Activated B cell treated with CpG ODN at 0.5 μM for 24 hours (primary cell): ENCODE results near the gene TSC22D3. TPM values are rescaled to one million over a fixed set of nuclear protein-coding genes. Genes with fewer than 3 reads are reported as not detected.
A peak's percentile ranks its signal among the peaks of the same experiment; 100 is the strongest.

ENCODE experiments used
- ATAC-seq: fragments of 200-7000 bp; cut with Tn5 transposase; one replicate; pipeline ENCODE4 v1.10.0; 2021; ENCODE audit warnings: low read depth, mild to moderate bottlenecking, moderate library complexity
- CTCF ChIA-PET: fragments of 350-600 bp; sonication (Branson Sonifier 250); formaldehyde crosslinking; loops from one replicate; lab custom pipeline; 2021; ENCODE audit warnings: antibody characterized with exemption; lab: Charles Lee
- POLR2A ChIA-PET: fragments of 350-600 bp; sonication (Branson Sonifier 250); formaldehyde crosslinking; loops from one replicate; lab custom pipeline; 2021; ENCODE audit warnings: antibody characterized with exemption; lab: Charles Lee
- DNase-seq: peaks from one replicate; pipeline ENCODE4 v3.0.0; 2022
- H3K27ac Mint-ChIP-seq: one replicate; pipeline ENCODE4 v1.8.0; 2020; ENCODE audit warnings: mixed read lengths
- H3K27me3 Mint-ChIP-seq: one replicate; pipeline ENCODE4 v1.8.0; 2021; ENCODE audit warnings: mixed read lengths
- H3K36me3 Mint-ChIP-seq: one replicate; pipeline ENCODE4 v1.8.0; 2021; ENCODE audit warnings: low read depth, mixed read lengths
- H3K4me1 Mint-ChIP-seq: one replicate; pipeline ENCODE4 v1.8.0; 2021; ENCODE audit warnings: mixed read lengths
- H3K4me3 Mint-ChIP-seq: one replicate; pipeline ENCODE4 v1.8.0; 2020; ENCODE audit warnings: mild to moderate bottlenecking, mixed read lengths
- H3K9me3 Mint-ChIP-seq: one replicate; pipeline ENCODE4 v1.8.0; 2020; ENCODE audit warnings: mixed read lengths
- CTCF ChIP-seq: fragments of 200-600 bp; IDR thresholded peaks from one replicate; pipeline ENCODE4 v1.8.0; 2022; ENCODE audit warnings: antibody characterized with exemption, mild to moderate bottlenecking
- intact Hi-C: fragments of 100-400 bp; cut with micrococcal nuclease; formaldehyde crosslinking; loops from one replicate; pipeline ENCODE4 v1.15.1; 2024
- total RNA-seq: library from RNA; stranded (reverse); gene quantifications from 2 replicates; pipeline ENCODE4 v1.2.3, GENCODE V29; 2022

The TSC22D3 gene
- total RNA-seq, 1 donor from 2014 or later = 80.8 TPM

- ATAC-seq (peak; percentile 57), DNase-seq (no peak)
- ChIA-PET CTCF (interaction anchor here (0.8 to 1.7 kb wide), 3 partner anchors 10 to 57 kb away, joined by 3 to 4 read pairs (median 4); partner anchors contain the start of gene TSC22D3), POLR2A (interaction anchor here (1.0 to 1.8 kb wide), 5 partner anchors 12 to 56 kb away, joined by 3 to 5 read pairs (median 4); no protein-coding TSS in a partner anchor)
- Mint-ChIP-seq H3K4me3 (no peak overlapping the region), H3K27ac (no peak overlapping the region), H3K27me3 (no peaks in the 10 kb centered on the region), H3K9me3 (no peaks in the 10 kb centered on the region), H3K36me3 (no peaks in the 10 kb centered on the region), H3K4me1 (peaks cover 6% of the 10 kb centered on the region)
- intact Hi-C loops = no loop called here
- no peak for TF ChIP-seq CTCF
These were observed 45.9 kb downstream of the TSC22D3 start for GRCh38 chrX:107729558-107730297.

- ChIA-PET CTCF (interaction anchor here (0.6 to 1.7 kb wide), 3 partner anchors 9 to 1038 kb away, joined by 3 to 4 read pairs (median 4); partner anchors contain the start of gene TSC22D3), POLR2A (interaction anchor here (1.0 to 1.8 kb wide), 4 partner anchors 12 to 52 kb away, joined by 3 to 5 read pairs (median 4); no protein-coding TSS in a partner anchor)
- no peaks in the 10 kb centered on the region for H3K36me3 Mint-ChIP-seq
- H3K27ac Mint-ChIP-seq = no peak overlapping the region
- H3K27me3 Mint-ChIP-seq = no peaks in the 10 kb centered on the region
- H3K9me3 Mint-ChIP-seq = no peaks in the 10 kb centered on the region
- DNase-seq (no peak), ATAC-seq (no peak)
- no peak overlapping the region for H3K4me3 Mint-ChIP-seq
- TF ChIP-seq CTCF = no peak
- H3K4me1 Mint-ChIP-seq = peaks cover 6% of the 10 kb centered on the region
- intact Hi-C loops = no loop called here
These were observed 47.1 kb downstream of the TSC22D3 start for GRCh38 chrX:107728371-107729099.

GRCh38 chrX:107726816-107727534 is 48.6 kb downstream of the TSC22D3 start:
- no peak for DNase-seq
- intact Hi-C loops = no loop called here
- POLR2A ChIA-PET = interaction anchor here (1.3 to 1.6 kb wide), 2 partner anchors 10 to 11 kb away, joined by 3 to 4 read pairs; no protein-coding TSS in a partner anchor

GRCh38 chrX:107725761-107726555 is 49.6 kb downstream of the TSC22D3 start:
- no peak for ATAC-seq
- no peaks in the 10 kb centered on the region for H3K36me3 Mint-ChIP-seq
- ChIA-PET CTCF (no interaction called here), POLR2A (interaction anchor here (1.3 to 1.6 kb wide), 2 partner anchors 9 to 10 kb away, joined by 3 to 4 read pairs; no protein-coding TSS in a partner anchor)
- intact Hi-C loops = no loop called here
- DNase-seq = no peak
- TF ChIP-seq CTCF = no peak
- H3K4me3 Mint-ChIP-seq = no peak overlapping the region
- no peak overlapping the region for H3K27ac Mint-ChIP-seq
- no peaks in the 10 kb centered on the region for H3K9me3 Mint-ChIP-seq
- no peaks in the 10 kb centered on the region for H3K27me3 Mint-ChIP-seq
- H3K4me1 Mint-ChIP-seq = peaks cover 20% of the 10 kb centered on the region

More at GRCh38 chrX:107726816-107727534, 48.6 kb downstream of the TSC22D3 start:
- no peak for ATAC-seq
- Mint-ChIP-seq H3K4me1 (peaks cover 10% of the 10 kb centered on the region), H3K4me3 (no peak overlapping the region), H3K9me3 (no peaks in the 10 kb centered on the region), H3K36me3 (no peaks in the 10 kb centered on the region), H3K27me3 (no peaks in the 10 kb centered on the region), H3K27ac (no peak overlapping the region)
- no peak for TF ChIP-seq CTCF
- CTCF ChIA-PET = interaction anchor here (0.8 kb wide), 1 partner anchor 72 kb away, joined by 3 read pairs; no protein-coding TSS in a partner anchor
